ENCODE results near the gene C1orf159. TPM values are rescaled to one million over a fixed set of nuclear protein-coding genes. Genes with fewer than 3 reads are reported as not detected.

C1orf159 gene
- total and polyA plus RNA-seq, 12 donors: 2.9 to 14.0 (median 4.1) TPM

GRCh38 chr1:1132956-1133750, 17.3 kb upstream of the C1orf159 start:
- TF ChIP-seq CTCF (IDR thresholded peaks at IDR 0.05): no peak
- H3K4me3 ChIP-seq: no peak overlapping the region
- no peaks in the 10 kb centered on the region for H3K36me3 ChIP-seq
- 57% methylated on average over 32 of the region's 32 CpGs for WGBS, 2 donors
- H3K4me1 ChIP-seq: peaks cover 0 to 19% (median 0%) of the 10 kb centered on the region in 9 donors
- no peaks in the 10 kb centered on the region for H3K9me3 ChIP-seq
- H3K27me3 ChIP-seq: peaks cover 0 to 28% (median 21%) of the 10 kb centered on the region in 7 donors
- DNase-seq: peak; percentile 52 to 54
- intact Hi-C loops (cut with DNase I): no loop called here
- H3K27ac ChIP-seq: peak overlapping the region in 9 of 10 donors; percentile 19 to 70 (median 52)
- peak; percentile 21 to 83 (median 60) for ATAC-seq

- H3K4me1 ChIP-seq: peaks cover 0 to 18% (median 0%) of the 10 kb centered on the region in 9 donors
- intact Hi-C loops (cut with DNase I): no loop called here
- DNase-seq (peak; percentile 26 to 29), ATAC-seq (peak in 7 of 8 donors; percentile 8 to 47 (median 26))
- no peak for TF ChIP-seq CTCF (IDR thresholded peaks at IDR 0.05)
- H3K27me3 ChIP-seq: peaks cover 0 to 20% (median 12%) of the 10 kb centered on the region in 7 donors
- H3K4me3 ChIP-seq: no peak overlapping the region
- peak overlapping the region in 8 of 10 donors; percentile 24 to 70 (median 54) for H3K27ac ChIP-seq
- H3K9me3 ChIP-seq: no peaks in the 10 kb centered on the region
- 79 to 82% methylated on average over 48 of the region's 48 CpGs for WGBS, 2 donors
- H3K36me3 ChIP-seq: no peaks in the 10 kb centered on the region
Observed at GRCh38 chr1:1132042-1132950, 16.4 kb upstream of the C1orf159 start.

- ATAC-seq (no peak), DNase-seq (no peak)
- Histone ChIP-seq H3K4me3 (no peak overlapping the region), H3K4me1 (peaks cover 0 to 11% (median 0%) of the 10 kb centered on the region in 9 donors), H3K36me3 (no peaks in the 10 kb centered on the region), H3K27me3 (peaks cover 0 to 4% (median 0%) of the 10 kb centered on the region in 7 donors), H3K9me3 (no peaks in the 10 kb centered on the region), H3K27ac (no peak overlapping the region)
- intact Hi-C loops (cut with DNase I): no loop called here
- WGBS, 2 donors: 85 to 89% methylated on average over 43 of the region's 43 CpGs
- no peak for TF ChIP-seq CTCF (IDR thresholded peaks at IDR 0.05)
Observed at GRCh38 chr1:1130206-1131120, 14.6 kb upstream of the C1orf159 start.

All from heart right ventricle (tissue), 16 donors.